Fibroblast of lung (primary cell): ENCODE data around the gene NFS1. TPM values are rescaled to one million over a fixed set of nuclear protein-coding genes. Genes with fewer than 3 reads are reported as not detected.

ENCODE experiments used
- DNase-seq, 2 donors: peaks; one replicate each; pipeline versions ENCODE4 v3.0.0 to v3.0.0-alpha.2; 2010; ENCODE audit warnings: low read depth in 2 of 2
- H2AFZ ChIP-seq: 2 replicates; pipeline ENCODE4 v1.5.1; 2012; ENCODE audit warnings: low read length, control low read depth, inconsistent platforms
- H3K27ac ChIP-seq: 2 replicates; pipeline ENCODE4 v1.5.1; 2011; ENCODE audit warnings: low read length, control low read depth; ENCODE audit not compliant: insufficient read depth
- H3K27me3 ChIP-seq: 2 replicates; pipeline ENCODE4 v1.5.1; 2011; ENCODE audit warnings: mild to moderate bottlenecking, low read length; ENCODE audit not compliant: control insufficient read depth, insufficient read depth
- H3K36me3 ChIP-seq: 2 replicates; pipeline ENCODE4 v1.5.1; 2011; ENCODE audit warnings: low read length; ENCODE audit not compliant: control insufficient read depth, insufficient read depth
- H3K4me1 ChIP-seq: 2 replicates; pipeline ENCODE4 v1.5.1; 2011; ENCODE audit warnings: low read length; ENCODE audit not compliant: control insufficient read depth, insufficient read depth; ENCODE audit errors: extremely low read depth
- H3K4me2 ChIP-seq: 2 replicates; pipeline ENCODE4 v1.5.1; 2011; ENCODE audit warnings: low read length, control low read depth; ENCODE audit not compliant: insufficient read depth; ENCODE audit errors: extremely low read depth
- H3K4me3 ChIP-seq, 4 experiments: fragments of 200-600 bp in 1 of 4; sonication (generic) in 1 of 4; replicated peaks in 1 of 4; 2 replicates each; pipeline ENCODE4 v1.5.1; 2011 to 2016; ENCODE audit warnings: low read length in 4 of 4, low read depth in 3 of 4, mild to moderate bottlenecking in 3 of 4, control low read depth in 2 of 4, inconsistent platforms in 1 of 4, mixed read lengths in 1 of 4; ENCODE audit not compliant: insufficient read depth in 1 of 4; ENCODE audit errors: control extremely low read depth in 1 of 4
- H3K79me2 ChIP-seq: 2 replicates; pipeline ENCODE4 v1.5.1; 2012; ENCODE audit warnings: mild to moderate bottlenecking, low read length, inconsistent platforms; ENCODE audit not compliant: control insufficient read depth, insufficient read depth
- H3K9ac ChIP-seq: 2 replicates; pipeline ENCODE4 v1.5.1; 2011; ENCODE audit warnings: mild to moderate bottlenecking, low read length, control low read depth; ENCODE audit not compliant: insufficient read depth
- H3K9me3 ChIP-seq: 2 replicates; pipeline ENCODE4 v1.5.1; 2012; ENCODE audit warnings: low read depth, low read length; ENCODE audit not compliant: control insufficient read depth, insufficient read depth
- H4K20me1 ChIP-seq: 2 replicates; pipeline ENCODE4 v1.5.1; 2011; ENCODE audit warnings: low read length; ENCODE audit not compliant: control insufficient read depth, insufficient read depth; ENCODE audit errors: extremely low read depth
- CTCF ChIP-seq, 2 donors: IDR thresholded peaks in 1 of 2; conservative IDR thresholded peaks in 1 of 2; 1 replicate in 1 of 2; 2 replicates in 1 of 2; pipeline ENCODE4 v1.5.1; 2011 to 2012; ENCODE audit warnings: low read length in 2 of 2, control low read depth in 1 of 2, inconsistent platforms in 1 of 2, low read depth in 1 of 2, mild to moderate bottlenecking in 1 of 2
- EZH2 ChIP-seq: IDR thresholded peaks from 2 replicates; pipeline ENCODE4 v1.5.1; 2012; ENCODE audit warnings: low read length, control low read depth, mild to moderate bottlenecking; ENCODE audit errors: missing control alignments
- polyA plus RNA-seq, 2 donors: library from polyadenylated mRNA; depleted of rRNA in 1 of 2; stranded (reverse) in 1 of 2; unstranded in 1 of 2; fragments of >200 nt; gene quantifications; 2 replicates each; pipeline ENCODE4 v1.2.1, GENCODE V29; 2011 to 2012; ENCODE audit warnings: missing spikeins in 1 of 2
- total RNA-seq: library from RNA; depleted of rRNA; stranded (reverse); fragments of >200 nt; gene quantifications from 2 replicates; pipeline ENCODE4 v1.2.1, GENCODE V29; 2014

The NFS1 gene
- total and polyA plus RNA-seq, 2 donors (not counting 1 experiment from before 2014, with no cell fraction given) = 31.7 to 34.7 TPM

DNA sequence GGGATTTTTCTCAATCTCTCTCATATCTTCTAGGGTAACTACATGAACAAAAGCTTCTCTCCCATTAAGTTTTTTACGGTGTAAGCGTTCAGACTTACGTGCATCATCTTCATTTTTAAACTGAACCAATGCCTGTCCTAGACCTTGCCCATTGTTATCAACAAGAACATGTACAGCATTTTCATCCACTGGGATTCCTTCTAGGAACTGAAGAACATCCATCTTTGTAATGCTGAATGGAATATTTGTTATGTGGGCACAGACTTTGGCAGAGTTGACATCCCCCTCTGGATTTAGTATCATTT, 45.8 kb downstream of the NFS1 start:
- DNase-seq = no peak
- Histone ChIP-seq H3K36me3 (peaks cover 7% of the 10 kb centered on the region), H3K4me3 (no peak overlapping the region), H2AFZ (no peak overlapping the region), H4K20me1 (peaks cover 5% of the 10 kb centered on the region), H3K79me2 (peaks cover 97% of the 10 kb centered on the region), H3K9ac (no peak overlapping the region), H3K27ac (no peak overlapping the region), H3K4me1 (no peaks in the 10 kb centered on the region), H3K27me3 (no peaks in the 10 kb centered on the region), H3K4me2 (no peak overlapping the region), H3K9me3 (no peaks in the 10 kb centered on the region)
- TF ChIP-seq CTCF (conservative IDR thresholded peaks at IDR 0.05 in 1 of 2, IDR thresholded peaks at IDR 0.05 in 1 of 2; ENCODE audit: low read depth in 1 of 2, low read length in 2 of 2) (no peak), EZH2 (no peak)

DNA sequence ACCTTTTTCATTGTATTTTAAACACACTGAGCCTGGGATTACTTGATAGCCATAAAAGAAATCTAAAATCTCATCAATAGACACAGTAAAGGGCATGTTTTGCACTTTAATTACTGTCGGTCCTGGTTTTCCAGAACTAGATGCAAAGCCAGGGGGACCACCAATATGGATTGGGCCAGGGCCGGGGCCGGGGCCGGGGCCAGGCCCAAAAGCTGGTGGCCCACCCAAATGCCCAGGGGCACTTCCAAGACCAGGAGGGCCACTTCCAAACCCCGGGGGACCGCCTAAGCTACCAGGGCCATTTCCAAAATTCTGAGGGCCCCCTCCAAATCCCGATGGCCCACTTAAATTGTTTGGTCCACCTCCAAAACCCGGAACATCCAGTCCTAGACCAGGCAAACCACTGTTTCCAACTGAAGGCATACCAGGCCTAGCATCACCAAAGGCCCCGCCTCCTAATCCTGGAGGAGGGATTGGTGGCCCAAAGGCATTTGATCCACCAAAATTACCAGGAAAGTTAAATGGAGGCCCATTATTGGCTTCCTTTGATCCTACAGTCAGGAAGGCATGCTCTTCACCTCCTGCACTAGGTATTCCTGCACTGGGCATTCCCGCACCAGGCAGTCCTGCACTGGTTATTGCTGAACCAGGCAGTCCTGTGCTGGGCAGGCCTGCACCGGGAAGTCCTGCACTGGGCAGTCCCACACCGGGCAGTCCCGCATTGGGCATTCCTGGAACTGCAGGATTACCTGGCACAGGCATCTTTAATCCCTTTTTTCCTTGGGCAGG, 46.3 kb downstream of the NFS1 start:
- H3K36me3 ChIP-seq = peaks cover 7% of the 10 kb centered on the region
- peaks cover 5% of the 10 kb centered on the region for H4K20me1 ChIP-seq
- H3K27ac ChIP-seq = no peak overlapping the region
- H3K9me3 ChIP-seq = no peaks in the 10 kb centered on the region
- no peak for DNase-seq
- no peak overlapping the region for H3K4me3 ChIP-seq
- H3K79me2 ChIP-seq = peaks cover 94% of the 10 kb centered on the region
- H3K4me2 ChIP-seq = no peak overlapping the region
- no peaks in the 10 kb centered on the region for H3K27me3 ChIP-seq
- TF ChIP-seq EZH2 (no peak), CTCF (conservative IDR thresholded peaks at IDR 0.05 in 1 of 2, IDR thresholded peaks at IDR 0.05 in 1 of 2; ENCODE audit: low read depth in 1 of 2, low read length in 2 of 2) (no peak)
- no peak overlapping the region for H3K9ac ChIP-seq
- no peaks in the 10 kb centered on the region for H3K4me1 ChIP-seq
- H2AFZ ChIP-seq = no peak overlapping the region

DNA sequence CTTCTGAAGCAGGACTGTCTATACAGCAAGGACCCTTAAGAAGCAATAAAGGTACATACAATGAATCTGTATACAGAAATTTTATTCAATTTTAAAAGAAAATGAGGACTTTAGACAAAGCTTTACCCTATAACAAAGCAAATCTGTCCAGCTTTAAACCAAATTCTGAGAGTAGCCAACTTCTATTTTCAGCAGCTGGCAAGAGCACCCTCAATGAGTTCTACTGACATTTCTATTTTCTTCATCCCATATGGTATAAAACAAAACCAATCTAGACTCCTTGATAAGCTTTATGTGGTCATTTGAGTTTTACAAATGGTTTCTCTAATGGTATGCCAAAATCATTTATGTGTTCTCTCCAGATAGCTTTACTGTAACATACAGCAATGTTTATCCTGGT, 47.2 kb downstream of the NFS1 start:
- Histone ChIP-seq H3K4me1 (no peaks in the 10 kb centered on the region), H3K27me3 (no peaks in the 10 kb centered on the region), H3K9me3 (no peaks in the 10 kb centered on the region), H4K20me1 (no peaks in the 10 kb centered on the region), H2AFZ (no peak overlapping the region), H3K4me2 (no peak overlapping the region), H3K79me2 (peaks cover 89% of the 10 kb centered on the region), H3K36me3 (peaks cover 7% of the 10 kb centered on the region), H3K9ac (no peak overlapping the region), H3K4me3 (no peak overlapping the region), H3K27ac (no peak overlapping the region)
- DNase-seq = no peak
- no peak for TF ChIP-seq EZH2
- no peak for TF ChIP-seq CTCF (conservative IDR thresholded peaks at IDR 0.05 in 1 of 2, IDR thresholded peaks at IDR 0.05 in 1 of 2; ENCODE audit: low read depth in 1 of 2, low read length in 2 of 2)
